Measurements from ENCODE around the gene CDKN2AIPNL. TPM values are rescaled to one million over a fixed set of nuclear protein-coding genes. Genes with fewer than 3 reads are reported as not detected.

CDKN2AIPNL gene
- total RNA-seq, 1 donor from 2014 or later: 6.0 TPM

DNA sequence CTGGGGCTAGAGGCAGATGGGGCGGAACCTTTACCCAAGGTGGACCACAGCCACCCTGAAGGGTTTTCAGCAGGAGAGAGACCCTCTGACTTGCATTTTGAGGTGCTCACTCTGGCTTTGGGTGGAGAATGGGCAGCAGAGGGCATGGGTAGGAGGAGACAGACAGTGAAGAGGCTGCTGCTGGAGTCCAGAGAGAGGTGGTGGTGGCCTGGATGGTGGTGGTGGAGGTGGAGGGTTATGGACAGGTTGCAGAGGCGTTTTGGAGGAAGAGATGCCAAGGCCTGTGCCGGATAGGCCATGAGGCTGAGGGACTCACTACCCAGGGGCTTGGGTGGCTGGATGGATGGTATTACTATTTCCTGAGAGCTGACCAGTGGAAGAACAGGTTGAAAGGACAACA is 46.1 kb upstream of the CDKN2AIPNL start:
- DNase-seq (ENCODE audit: low spot score in 2 of 2): no peak
- Histone ChIP-seq H3K27me3 (no peaks in the 10 kb centered on the region), H3K4me1 (peaks cover 0 to 8% of the 10 kb centered on the region in 2 donors), H3K9me3 (no peaks in the 10 kb centered on the region), H3K4me3 (no peak overlapping the region), H3K27ac (no peak overlapping the region), H3K36me3 (no peaks in the 10 kb centered on the region)
- TF ChIP-seq, protein P1, sequence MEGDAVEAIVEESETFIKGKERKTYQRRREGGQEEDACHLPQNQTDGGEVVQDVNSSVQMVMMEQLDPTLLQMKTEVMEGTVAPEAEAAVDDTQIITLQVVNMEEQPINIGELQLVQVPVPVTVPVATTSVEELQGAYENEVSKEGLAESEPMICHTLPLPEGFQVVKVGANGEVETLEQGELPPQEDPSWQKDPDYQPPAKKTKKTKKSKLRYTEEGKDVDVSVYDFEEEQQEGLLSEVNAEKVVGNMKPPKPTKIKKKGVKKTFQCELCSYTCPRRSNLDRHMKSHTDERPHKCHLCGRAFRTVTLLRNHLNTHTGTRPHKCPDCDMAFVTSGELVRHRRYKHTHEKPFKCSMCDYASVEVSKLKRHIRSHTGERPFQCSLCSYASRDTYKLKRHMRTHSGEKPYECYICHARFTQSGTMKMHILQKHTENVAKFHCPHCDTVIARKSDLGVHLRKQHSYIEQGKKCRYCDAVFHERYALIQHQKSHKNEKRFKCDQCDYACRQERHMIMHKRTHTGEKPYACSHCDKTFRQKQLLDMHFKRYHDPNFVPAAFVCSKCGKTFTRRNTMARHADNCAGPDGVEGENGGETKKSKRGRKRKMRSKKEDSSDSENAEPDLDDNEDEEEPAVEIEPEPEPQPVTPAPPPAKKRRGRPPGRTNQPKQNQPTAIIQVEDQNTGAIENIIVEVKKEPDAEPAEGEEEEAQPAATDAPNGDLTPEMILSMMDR (IDR thresholded peaks at IDR 0.05): no peak
- intact Hi-C loops (cut with DNase I): no loop called here

DNA sequence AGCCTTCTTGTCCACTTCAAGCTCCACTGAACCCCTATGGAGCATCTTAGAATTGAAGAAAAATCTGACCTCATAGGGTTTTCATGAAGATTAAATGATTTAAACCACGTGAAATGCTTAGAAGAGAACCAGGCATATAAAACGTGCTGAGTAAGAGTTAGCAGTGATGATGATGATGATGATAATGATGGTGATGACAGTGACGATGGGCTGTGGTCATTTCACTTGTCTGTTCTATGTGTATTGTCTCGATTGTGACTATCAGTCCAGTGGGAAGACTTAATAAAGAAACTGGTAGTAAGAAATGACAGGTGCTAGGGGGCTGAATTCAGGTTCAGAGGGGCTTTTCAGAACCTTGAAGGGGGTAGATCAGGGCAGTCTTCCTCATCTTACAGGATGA is 45.1 kb upstream of the CDKN2AIPNL start:
- no peak for DNase-seq (ENCODE audit: low spot score in 2 of 2)
- H3K27ac ChIP-seq: no peak overlapping the region
- intact Hi-C loops (cut with DNase I): no loop called here

DNA sequence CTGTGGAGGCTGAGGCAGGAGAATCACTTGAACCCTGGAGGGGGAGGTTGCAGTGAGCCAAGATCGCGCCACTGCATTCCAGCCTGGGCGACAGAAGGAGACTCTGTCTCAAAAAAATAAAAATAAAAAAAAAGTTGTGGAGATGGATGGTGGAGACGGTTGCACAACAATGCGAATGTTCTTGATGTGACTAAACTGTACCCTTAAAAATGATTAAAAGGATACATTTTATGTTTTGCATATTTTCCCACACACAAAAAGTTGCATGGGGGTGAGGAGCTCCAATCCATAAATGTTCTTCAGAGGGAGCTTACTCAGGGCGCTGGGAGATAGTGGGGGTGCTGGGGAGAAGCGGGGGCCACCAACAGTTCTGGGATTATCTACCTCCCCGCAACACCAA is 43.8 kb upstream of the CDKN2AIPNL start:
- no peak overlapping the region for H3K27ac ChIP-seq
- no peak overlapping the region for H3K4me3 ChIP-seq
- intact Hi-C loops (cut with DNase I): no loop called here
- H3K4me1 ChIP-seq: peaks cover 0 to 8% of the 10 kb centered on the region in 2 donors
- TF ChIP-seq, protein P1 (IDR thresholded peaks at IDR 0.05): no peak
- H3K36me3 ChIP-seq: no peaks in the 10 kb centered on the region
- H3K9me3 ChIP-seq: no peaks in the 10 kb centered on the region
- H3K27me3 ChIP-seq: no peaks in the 10 kb centered on the region
- no peak for DNase-seq (ENCODE audit: low spot score in 2 of 2)

More for the DNA sequence above, 45.1 kb upstream of the CDKN2AIPNL start:
- no peaks in the 10 kb centered on the region for H3K36me3 ChIP-seq
- H3K4me1 ChIP-seq: peaks cover 0 to 8% of the 10 kb centered on the region in 2 donors
- H3K27me3 ChIP-seq: no peaks in the 10 kb centered on the region
- TF ChIP-seq, protein P1 (IDR thresholded peaks at IDR 0.05): no peak
- no peak overlapping the region for H3K4me3 ChIP-seq
- H3K9me3 ChIP-seq: no peaks in the 10 kb centered on the region

DNA sequence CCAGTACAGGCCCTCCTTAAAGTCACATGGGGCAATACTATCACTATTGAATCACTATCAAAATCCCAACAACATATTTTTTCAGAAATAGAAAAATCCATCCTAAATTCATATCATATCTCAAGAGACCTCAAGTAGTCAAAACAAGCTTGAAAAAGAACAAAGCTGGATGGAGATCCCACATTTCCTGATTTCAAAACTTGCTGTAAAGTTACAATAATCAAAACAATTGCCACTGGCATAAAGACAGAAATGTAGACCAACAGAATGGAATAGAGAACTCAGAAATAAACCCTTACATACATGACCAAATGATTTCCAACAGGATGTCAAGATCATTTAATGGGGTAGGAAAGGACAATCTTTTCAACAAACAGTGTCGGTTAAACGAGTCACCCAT is 41.3 kb upstream of the CDKN2AIPNL start:
- no peak for DNase-seq (ENCODE audit: low spot score in 2 of 2)

DNA sequence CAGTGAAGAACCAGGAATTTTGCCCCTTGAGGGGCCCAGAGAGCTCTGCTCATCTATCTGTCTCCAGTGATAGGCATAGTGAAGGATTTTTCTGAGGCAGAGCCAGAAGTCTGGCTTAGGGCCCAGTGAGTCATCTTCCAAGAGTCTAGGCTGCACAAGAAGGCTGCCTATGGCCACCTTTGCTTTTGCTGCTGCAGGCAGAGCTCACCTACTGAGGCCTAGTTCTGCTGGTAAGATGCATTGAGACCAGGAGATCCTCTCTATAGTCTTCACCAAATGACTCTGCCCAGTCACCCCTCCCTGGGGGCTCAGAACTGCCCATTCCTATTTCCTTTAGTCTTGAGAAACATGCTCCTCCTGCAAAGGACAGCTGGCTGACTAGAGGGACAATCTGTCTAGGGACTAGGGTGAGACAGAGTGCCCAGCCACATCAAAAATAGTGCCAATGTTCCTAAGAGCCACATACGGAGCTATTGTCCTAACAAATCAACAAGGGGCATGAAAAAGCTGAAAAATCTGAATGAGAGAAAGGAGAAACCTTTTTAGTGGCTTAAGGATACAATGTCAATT is 40.3 kb upstream of the CDKN2AIPNL start:
- peak in 1 of 2 donors; percentile 81 for DNase-seq (ENCODE audit: low spot score in 2 of 2)

More for the DNA sequence above, 41.3 kb upstream of the CDKN2AIPNL start:
- no peaks in the 10 kb centered on the region for H3K36me3 ChIP-seq
- H3K27me3 ChIP-seq: no peaks in the 10 kb centered on the region
- no peaks in the 10 kb centered on the region for H3K9me3 ChIP-seq
- intact Hi-C loops (cut with DNase I): no loop called here
- H3K27ac ChIP-seq: no peak overlapping the region
- no peak overlapping the region for H3K4me3 ChIP-seq
- H3K4me1 ChIP-seq: no peaks in the 10 kb centered on the region
- TF ChIP-seq, protein P1 (IDR thresholded peaks at IDR 0.05): no peak

More for the DNA sequence above, 40.3 kb upstream of the CDKN2AIPNL start:
- H3K27ac ChIP-seq: no peak overlapping the region
- intact Hi-C loops (cut with DNase I): no loop called here
- H3K9me3 ChIP-seq: no peaks in the 10 kb centered on the region
- TF ChIP-seq, protein P1 (IDR thresholded peaks at IDR 0.05): no peak
- no peaks in the 10 kb centered on the region for H3K27me3 ChIP-seq
- no peaks in the 10 kb centered on the region for H3K36me3 ChIP-seq
- H3K4me1 ChIP-seq: no peaks in the 10 kb centered on the region
- no peak overlapping the region for H3K4me3 ChIP-seq

All from ascending aorta (tissue), 2 donors.